Upper lobe of left lung (tissue), 6 donors: ENCODE results near the gene TUBG2. TPM values are rescaled to one million over a fixed set of nuclear protein-coding genes. Genes with fewer than 3 reads are reported as not detected.

Experiments used
- ATAC-seq, 2 donors: fragments of 200-7000 bp; cut with Tn5 transposase; one replicate each; pipeline ENCODE4 v1.9.1; 2022; ENCODE audit warnings: mild to moderate bottlenecking in 2 of 2, moderate library complexity in 2 of 2; ENCODE audit not compliant: low FRiP score in 2 of 2
- DNase-seq, 2 donors: peaks; one replicate each; pipeline ENCODE4 v3.0.0-alpha.2; 2019 to 2020
- H3K27ac ChIP-seq, 4 donors: fragments of 200-600 bp; sonication (generic); one replicate each; pipeline ENCODE4 v1.5.1; 2016 to 2019
- H3K27me3 ChIP-seq, 4 donors: fragments of 200-600 bp; sonication (generic); one replicate each; pipeline ENCODE4 v1.5.1; 2017 to 2019
- H3K36me3 ChIP-seq, 4 donors: fragments of 200-600 bp; sonication (generic); one replicate each; pipeline ENCODE4 v1.5.1; 2016 to 2019
- H3K4me1 ChIP-seq, 4 donors: fragments of 200-600 bp; sonication (generic); one replicate each; pipeline ENCODE4 v1.5.1; 2018 to 2019
- H3K4me3 ChIP-seq, 4 donors: fragments of 200-600 bp; sonication (generic); one replicate each; pipeline ENCODE4 v1.5.1; 2017 to 2019; ENCODE audit warnings: mild to moderate bottlenecking in 2 of 4, moderate library complexity in 1 of 4
- H3K9me3 ChIP-seq, 4 donors: fragments of 200-600 bp; sonication (generic); one replicate each; pipeline ENCODE4 v1.5.1; 2018 to 2019
- EP300 ChIP-seq, 4 donors: sonication (generic); formaldehyde crosslinking; IDR thresholded peaks; one replicate each; pipeline ENCODE4 v1.5.1; 2017; ENCODE audit warnings: antibody characterized with exemption in 4 of 4, control low read depth in 2 of 4
- POLR2A ChIP-seq, 4 donors: fragments of 450-650 bp; IDR thresholded peaks; one replicate each; pipeline ENCODE4 v1.5.1; 2016 to 2017; ENCODE audit warnings: antibody characterized with exemption in 4 of 4, mild to moderate bottlenecking in 2 of 4
- POLR2AphosphoS5 ChIP-seq, 2 donors: sonication (generic); formaldehyde crosslinking; IDR thresholded peaks; one replicate each; pipeline ENCODE4 v1.5.1; 2017; ENCODE audit warnings: antibody characterized with exemption in 2 of 2
- WGBS, 2 donors: methylation state at CpG; one replicate each; pipeline ENCODE4 v1.1.5; 2017 to 2018; 5-methylcytosine and 5-hydroxymethylcytosine counted together
- total RNA-seq, 6 donors: library from RNA; depleted of rRNA in 4 of 6; stranded (reverse); fragments of >200 nt in 4 of 6; gene quantifications; one replicate each; pipeline versions ENCODE4 v1.1.0 to v1.2.1, GENCODE V29; 2016 to 2021
- TF ChIP-seq, protein P1 (sequence below), 6 experiments: fragments of 450-650 bp in 4 of 6; fragments of 200-600 bp in 2 of 6; sonication (generic) in 2 of 6; IDR thresholded peaks; one replicate each; pipeline ENCODE4 v1.5.1; 2016 to 2019; ENCODE audit warnings: antibody characterized with exemption in 6 of 6
- donor health status: DM: no; HTN: no; CAD: no; lungs with moderate emphysema.
- donor health status: DM: no; HTN: yes; CAD: no; lungs with severe emphysema.

TUBG2 gene
- total RNA-seq, 6 donors from 2014 or later = 12.4 to 104 (median 15.2) TPM

DNA sequence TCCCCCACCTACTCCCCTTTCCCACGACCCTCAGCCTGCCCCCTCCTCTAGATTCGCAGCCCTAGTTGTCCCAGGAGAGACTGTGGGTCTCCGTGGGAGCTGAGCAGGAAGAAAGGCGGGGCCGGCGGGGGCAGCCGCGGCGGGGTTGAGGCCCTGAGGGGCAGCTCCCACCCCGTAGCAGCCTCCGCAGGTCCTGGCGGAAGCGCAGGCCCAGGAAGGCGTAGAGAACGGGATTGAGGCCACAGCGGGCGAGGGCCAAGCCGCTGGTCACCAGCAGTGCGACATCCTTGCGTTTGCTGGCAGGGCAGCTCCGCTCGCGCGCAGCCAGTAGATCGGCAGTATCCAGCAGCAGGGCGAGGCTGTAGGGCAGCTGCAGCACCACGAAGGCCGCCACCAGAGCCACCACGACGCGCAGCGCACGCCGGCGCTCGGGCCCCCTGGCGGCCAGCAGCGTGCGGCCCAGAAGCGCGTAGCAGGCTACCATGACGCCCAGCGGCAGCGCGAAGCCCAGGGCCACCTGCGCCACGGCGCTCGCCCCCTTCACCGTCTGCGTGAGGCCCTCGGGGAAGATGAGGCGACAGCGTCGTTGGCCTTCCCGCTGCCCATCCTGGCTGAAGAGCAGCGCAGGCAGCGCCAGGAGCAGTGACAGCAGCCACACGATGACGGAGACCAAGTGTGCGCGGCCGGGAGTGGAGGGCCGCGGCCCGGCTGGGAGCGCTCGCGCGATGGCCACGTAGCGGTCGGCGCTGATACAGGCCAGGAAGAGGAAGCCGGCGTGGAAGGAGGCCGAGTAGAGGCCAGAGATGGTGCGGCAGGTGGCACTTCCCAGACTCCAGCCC, 20.6 kb downstream of the TUBG2 start:
- Histone ChIP-seq H3K4me3 (peak overlapping the region in 3 of 4 donors; percentile 85 to 92 (median 85)), H3K36me3 (no peaks in the 10 kb centered on the region), H3K4me1 (peaks cover 69 to 85% (median 71%) of the 10 kb centered on the region in 4 donors), H3K27me3 (peaks cover 0 to 7% (median 3%) of the 10 kb centered on the region in 4 donors), H3K9me3 (no peaks in the 10 kb centered on the region), H3K27ac (peak overlapping the region; percentile 91 to 98 (median 93))
- DNase-seq = peak; percentile 81 to 97
- ATAC-seq = peak; percentile 56 to 67
- TF ChIP-seq EP300 (IDR thresholded peaks at IDR 0.05) (no peak), POLR2A (IDR thresholded peaks at IDR 0.05) (peak in 1 of 4 donors; percentile 24), POLR2AphosphoS5 (IDR thresholded peaks at IDR 0.05) (peak in 1 of 2 donors; percentile 51)
- TF ChIP-seq, protein P1, sequence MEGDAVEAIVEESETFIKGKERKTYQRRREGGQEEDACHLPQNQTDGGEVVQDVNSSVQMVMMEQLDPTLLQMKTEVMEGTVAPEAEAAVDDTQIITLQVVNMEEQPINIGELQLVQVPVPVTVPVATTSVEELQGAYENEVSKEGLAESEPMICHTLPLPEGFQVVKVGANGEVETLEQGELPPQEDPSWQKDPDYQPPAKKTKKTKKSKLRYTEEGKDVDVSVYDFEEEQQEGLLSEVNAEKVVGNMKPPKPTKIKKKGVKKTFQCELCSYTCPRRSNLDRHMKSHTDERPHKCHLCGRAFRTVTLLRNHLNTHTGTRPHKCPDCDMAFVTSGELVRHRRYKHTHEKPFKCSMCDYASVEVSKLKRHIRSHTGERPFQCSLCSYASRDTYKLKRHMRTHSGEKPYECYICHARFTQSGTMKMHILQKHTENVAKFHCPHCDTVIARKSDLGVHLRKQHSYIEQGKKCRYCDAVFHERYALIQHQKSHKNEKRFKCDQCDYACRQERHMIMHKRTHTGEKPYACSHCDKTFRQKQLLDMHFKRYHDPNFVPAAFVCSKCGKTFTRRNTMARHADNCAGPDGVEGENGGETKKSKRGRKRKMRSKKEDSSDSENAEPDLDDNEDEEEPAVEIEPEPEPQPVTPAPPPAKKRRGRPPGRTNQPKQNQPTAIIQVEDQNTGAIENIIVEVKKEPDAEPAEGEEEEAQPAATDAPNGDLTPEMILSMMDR (IDR thresholded peaks at IDR 0.05) = peak; percentile 88 to 99 (median 98)
- WGBS, 2 donors = 0% methylated on average over 2 to 35 of the region's 78 CpGs

DNA sequence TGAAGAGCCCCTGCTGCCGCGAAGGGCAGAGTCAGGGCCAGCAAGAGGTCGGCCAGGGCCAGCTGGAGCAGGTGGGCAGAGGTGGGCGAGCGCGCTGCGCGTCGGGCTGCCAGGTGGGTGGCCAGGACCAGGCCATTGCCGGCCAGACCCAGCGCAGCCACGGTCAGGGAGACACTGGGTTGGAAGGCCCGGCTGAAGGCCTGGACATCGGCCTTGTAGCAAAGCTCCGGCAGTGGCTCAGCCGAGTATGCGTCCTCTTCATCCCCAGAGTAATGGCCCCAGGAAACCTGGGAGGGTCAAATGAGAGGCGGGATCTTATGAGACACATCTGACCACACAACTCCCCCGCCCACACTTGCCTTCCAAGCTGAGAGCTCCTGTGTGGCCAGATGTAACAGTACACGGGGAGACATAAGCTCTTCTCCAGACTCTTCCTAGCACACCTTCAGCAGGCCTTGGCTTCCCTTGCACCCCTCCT, 21.3 kb downstream of the TUBG2 start:
- peaks cover 0 to 6% (median 3%) of the 10 kb centered on the region in 4 donors for H3K27me3 ChIP-seq
- H3K27ac ChIP-seq = peak overlapping the region; percentile 91 to 98 (median 93)
- WGBS, 2 donors = 76 to 79% methylated on average over 4 to 20 of the region's 20 CpGs
- no peak for ATAC-seq
- H3K9me3 ChIP-seq = no peaks in the 10 kb centered on the region
- DNase-seq = no peak
- H3K4me3 ChIP-seq = peak overlapping the region in 3 of 4 donors; percentile 85 to 92 (median 85)
- TF ChIP-seq POLR2AphosphoS5 (IDR thresholded peaks at IDR 0.05) (no peak), EP300 (IDR thresholded peaks at IDR 0.05) (no peak), POLR2A (IDR thresholded peaks at IDR 0.05) (no peak)
- TF ChIP-seq, protein P1 (IDR thresholded peaks at IDR 0.05) = no peak
- H3K36me3 ChIP-seq = peaks cover 0 to 5% (median 0%) of the 10 kb centered on the region in 4 donors
- peaks cover 63 to 78% (median 66%) of the 10 kb centered on the region in 4 donors for H3K4me1 ChIP-seq

DNA sequence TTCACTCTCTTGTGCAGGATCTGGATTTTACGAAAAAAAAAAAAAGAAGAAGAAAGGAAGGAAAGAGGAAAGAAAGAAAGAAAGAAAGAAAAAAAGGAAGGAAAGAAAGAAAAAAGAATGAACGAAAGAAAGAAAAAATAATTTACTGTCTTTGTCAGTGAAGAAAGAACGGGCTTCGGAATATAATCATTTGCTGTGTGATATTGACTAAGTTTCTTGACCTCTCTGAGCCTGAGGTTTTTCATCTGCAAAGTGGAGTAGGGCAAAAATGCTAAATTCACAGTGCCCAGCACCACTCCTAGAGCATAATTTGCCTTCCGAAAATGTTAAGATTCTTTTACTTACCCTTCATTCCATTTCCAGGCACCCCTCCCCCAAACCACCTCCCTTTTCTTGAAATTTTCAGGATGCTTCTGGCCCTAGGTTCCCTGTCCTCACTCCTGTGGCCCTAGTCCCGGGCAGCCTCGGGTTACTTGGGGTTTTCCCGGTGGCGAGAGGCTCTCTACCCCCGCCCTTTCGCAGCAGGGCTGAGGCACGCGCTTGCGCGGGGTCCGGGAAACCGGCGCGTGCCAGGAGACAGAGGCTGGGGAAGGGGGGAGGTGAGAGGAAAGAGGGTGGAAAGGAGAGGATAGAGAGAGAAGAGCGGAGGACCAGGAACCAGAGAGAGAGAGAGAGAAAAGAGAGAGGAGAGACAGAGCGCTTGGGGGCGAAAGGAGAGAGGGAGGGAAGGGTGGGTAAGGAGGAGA, 23.1 kb downstream of the TUBG2 start, which contains the start of gene CNTNAP1:
Gene CNTNAP1, plus strand, starts transcription at position 556 of the 746 bp plus-strand sequence. CDS start 299 bp downstream, outside the sequence.
- DNase-seq (peak; percentile 72 to 88), ATAC-seq (peak in 1 of 2 donors; percentile 40)
- peak within 1 kb of the TSS in 3 of 4 donors; percentile 16 to 68 (median 44) for H3K27ac ChIP-seq
- H3K27me3 ChIP-seq = peaks cover 0 to 6% (median 0%) of the 10 kb centered on the region in 4 donors
- H3K4me1 ChIP-seq = peaks cover 57 to 68% (median 61%) of the 10 kb centered on the region in 4 donors
- peak; percentile 39 to 60 for TF ChIP-seq POLR2AphosphoS5 (IDR thresholded peaks at IDR 0.05)
- TF ChIP-seq, protein P1 (IDR thresholded peaks at IDR 0.05) = no peak
- TF ChIP-seq POLR2A (IDR thresholded peaks at IDR 0.05) = no peak
- TF ChIP-seq EP300 (IDR thresholded peaks at IDR 0.05) = peak in 1 of 4 donors; percentile 42
- WGBS, 2 donors = 12 to 13% methylated on average over 21 to 22 of the region's 22 CpGs
- H3K4me3 ChIP-seq = peak within 1 kb of the TSS; percentile 30 to 51 (median 41)
- no peaks in the 10 kb centered on the region for H3K9me3 ChIP-seq
- H3K36me3 ChIP-seq = peaks cover 0 to 12% (median 0%) of the 10 kb centered on the region in 4 donors

DNA sequence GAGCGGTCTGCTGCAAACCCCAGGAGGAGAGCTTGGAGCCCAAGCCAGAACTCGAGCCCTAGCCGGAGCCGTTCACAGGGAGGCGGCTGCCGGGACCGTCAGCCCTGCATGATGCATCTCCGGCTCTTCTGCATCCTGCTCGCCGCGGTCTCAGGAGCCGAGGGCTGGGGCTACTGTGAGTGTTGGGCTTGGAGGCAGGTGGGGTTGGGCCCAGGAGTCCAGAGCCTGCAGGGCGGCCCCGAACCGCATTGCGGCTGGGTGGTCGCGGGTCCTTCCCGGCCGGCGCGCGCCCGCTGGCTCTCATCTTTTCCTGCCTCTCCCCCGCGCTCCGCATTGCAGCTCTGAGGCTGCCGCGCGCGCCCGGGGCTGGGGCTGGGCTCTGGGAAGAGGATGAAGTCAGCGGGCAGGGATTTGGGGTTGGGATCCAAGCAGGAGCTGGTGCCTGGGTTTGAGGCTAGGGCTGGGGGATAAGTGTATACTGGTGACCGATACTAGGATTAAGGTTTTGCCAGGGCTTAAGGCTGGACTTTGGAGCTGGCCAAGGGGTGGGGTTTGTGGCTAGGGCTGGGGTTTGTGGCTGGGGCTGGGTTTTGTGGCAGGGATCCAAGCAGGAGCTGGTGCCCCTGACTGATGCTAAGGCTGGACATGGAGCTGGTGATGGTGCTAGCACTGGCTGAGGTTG, 23.8 kb downstream of the TUBG2 start:
- ATAC-seq (peak in 1 of 2 donors; percentile 34), DNase-seq (peak in 1 of 2 donors; percentile 90)
- Histone ChIP-seq H3K9me3 (no peaks in the 10 kb centered on the region), H3K4me1 (peaks cover 52 to 61% (median 54%) of the 10 kb centered on the region in 4 donors), H3K4me3 (peak overlapping the region; percentile 30 to 51 (median 41)), H3K36me3 (peaks cover 0 to 20% (median 0%) of the 10 kb centered on the region in 4 donors), H3K27ac (peak overlapping the region in 2 of 4 donors; percentile 44 to 68), H3K27me3 (peaks cover 0 to 6% (median 0%) of the 10 kb centered on the region in 4 donors)
- TF ChIP-seq, protein P1 (IDR thresholded peaks at IDR 0.05) = no peak
- TF ChIP-seq POLR2A (IDR thresholded peaks at IDR 0.05) = no peak
- 1 to 5% methylated on average over 13 to 14 of the region's 34 CpGs for WGBS, 2 donors
